KOPT-K1 (cell line): ENCODE data around the gene LILRB3.
"Not testable (repeated sequence)": the region's sequence is repeated elsewhere in the genome, so short reads cannot be mapped to it uniquely, and the experiment has no call there.

ENCODE experiments used
- H3K27ac ChIP-seq: fragments of 200-600 bp; sonication (generic); 2 replicates; pipeline ENCODE4 v1.5.1; 2016; ENCODE audit warnings: antibody characterized with exemption, mild to moderate bottlenecking, low read depth, low read length; ENCODE audit not compliant: poor library complexity, severe bottlenecking
- H3K36me3 ChIP-seq: fragments of 200-600 bp; sonication (generic); 2 replicates; pipeline ENCODE4 v1.5.1; 2017; ENCODE audit warnings: antibody characterized with exemption, mild to moderate bottlenecking, low read length, moderate library complexity; ENCODE audit not compliant: insufficient read depth
- H3K9me3 ChIP-seq: fragments of 200-600 bp; sonication (generic); 2 replicates; pipeline ENCODE4 v1.5.1; 2017; ENCODE audit warnings: antibody characterized with exemption, low read length, mild to moderate bottlenecking; ENCODE audit not compliant: insufficient read depth, poor library complexity, severe bottlenecking

Gene LILRB3

DNA sequence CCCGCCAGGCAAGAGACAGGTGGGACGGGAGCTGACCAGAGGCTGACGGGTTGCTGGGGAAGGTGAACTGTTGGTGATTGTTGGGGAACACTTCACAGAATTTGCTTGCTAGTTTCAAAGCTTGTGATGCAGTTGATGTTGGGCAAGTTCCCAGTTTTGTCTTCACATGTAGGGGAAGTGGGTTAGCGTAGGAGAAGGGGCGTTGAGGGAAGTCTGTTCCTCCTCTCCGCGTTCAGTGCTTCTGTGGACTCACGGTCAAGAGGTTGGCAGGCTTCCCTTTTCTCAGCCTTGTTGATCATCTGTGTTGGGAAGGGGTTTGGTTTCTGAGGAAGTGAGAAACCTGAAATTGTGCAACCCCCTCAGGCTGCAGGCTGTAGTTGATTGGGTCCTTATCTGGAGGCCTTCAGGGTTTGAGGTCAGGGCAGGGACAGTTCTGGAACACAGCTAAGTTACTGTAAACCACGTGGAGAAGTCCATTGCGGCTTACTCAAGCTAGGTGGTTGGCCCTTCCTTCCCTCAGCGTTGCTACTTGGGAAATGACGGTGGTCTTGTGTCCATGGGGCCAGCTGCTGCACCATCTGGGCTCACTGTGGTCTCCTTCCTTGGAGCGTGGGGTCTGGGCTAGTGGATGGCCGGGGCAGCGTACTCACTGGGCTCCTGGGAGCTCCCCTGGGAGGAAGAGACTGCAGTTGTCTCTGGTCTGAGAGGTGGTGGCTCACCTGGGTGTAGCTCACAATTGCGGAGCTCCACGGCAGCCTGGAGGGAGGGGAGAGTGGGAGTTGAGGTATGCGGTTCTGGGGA is 14.6 kb downstream of the LILRB3 start:
- Histone ChIP-seq H3K36me3 (peaks cover 61% of the 10 kb centered on the region), H3K9me3 (no peaks in the 10 kb centered on the region), H3K27ac (no peak overlapping the region)

DNA sequence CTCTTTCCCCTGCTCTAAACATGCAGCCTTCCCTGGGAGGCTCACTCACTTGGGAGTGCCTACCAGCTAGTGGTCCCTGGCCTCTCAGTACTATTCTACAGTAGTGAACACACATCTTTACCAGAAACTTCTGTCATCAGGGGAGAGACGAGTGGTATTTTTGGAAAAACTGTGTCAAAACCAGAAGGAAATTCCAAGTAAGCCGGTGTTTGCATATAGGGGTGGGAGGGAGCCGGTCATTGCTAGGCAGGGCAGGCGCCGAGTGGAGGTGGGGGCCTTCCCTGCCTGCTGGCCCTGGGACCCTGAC is 15.2 kb downstream of the LILRB3 start:
- H3K27ac ChIP-seq: no peak overlapping the region

DNA sequence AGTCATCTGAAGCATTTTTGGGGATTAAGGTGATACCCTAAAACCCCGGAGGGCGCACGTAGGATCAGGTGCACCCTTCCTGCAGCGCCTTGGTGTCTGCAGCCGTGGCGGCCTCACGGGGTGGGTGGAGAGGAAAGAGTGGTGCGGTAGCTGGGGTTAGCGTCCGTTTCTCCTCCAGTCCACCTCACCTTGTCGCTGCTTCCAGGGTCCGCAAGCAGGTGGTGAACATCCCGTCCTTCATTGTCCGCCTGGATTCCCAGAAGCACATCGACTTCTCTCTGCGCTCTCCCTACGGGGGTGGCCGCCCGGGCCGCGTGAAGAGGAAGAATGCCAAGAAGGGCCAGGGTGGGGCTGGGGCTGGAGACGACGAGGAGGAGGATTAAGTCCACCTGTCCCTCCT is 15.6 kb downstream of the LILRB3 start:
- not testable (repeated sequence) for H3K27ac ChIP-seq, H3K9me3 ChIP-seq
- H3K36me3 ChIP-seq: peaks cover 71% of the 10 kb centered on the region

More for the DNA sequence above, 15.2 kb downstream of the LILRB3 start:
- Histone ChIP-seq H3K36me3 (peaks cover 67% of the 10 kb centered on the region), H3K9me3 (no peaks in the 10 kb centered on the region)

DNA sequence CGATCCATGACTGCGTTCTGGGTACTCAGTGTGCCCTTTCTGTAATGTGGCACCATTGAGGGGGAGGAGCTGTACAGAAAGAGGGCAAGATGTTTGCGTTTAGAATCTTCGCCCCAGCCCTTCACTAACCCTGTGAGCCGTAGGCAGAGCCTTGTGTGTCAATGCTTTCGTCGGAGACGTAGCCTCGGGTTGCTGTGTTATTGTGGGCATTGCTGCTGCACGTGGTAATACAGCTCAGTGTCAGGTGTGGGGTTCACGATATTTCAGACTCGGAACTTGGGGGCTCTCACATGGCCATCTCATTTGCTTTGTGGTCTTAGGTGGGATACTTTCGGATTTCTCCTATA is 16.0 kb downstream of the LILRB3 start:
- H3K36me3 ChIP-seq: peaks cover 75% of the 10 kb centered on the region
- no peak overlapping the region for H3K27ac ChIP-seq
- no peaks in the 10 kb centered on the region for H3K9me3 ChIP-seq

DNA sequence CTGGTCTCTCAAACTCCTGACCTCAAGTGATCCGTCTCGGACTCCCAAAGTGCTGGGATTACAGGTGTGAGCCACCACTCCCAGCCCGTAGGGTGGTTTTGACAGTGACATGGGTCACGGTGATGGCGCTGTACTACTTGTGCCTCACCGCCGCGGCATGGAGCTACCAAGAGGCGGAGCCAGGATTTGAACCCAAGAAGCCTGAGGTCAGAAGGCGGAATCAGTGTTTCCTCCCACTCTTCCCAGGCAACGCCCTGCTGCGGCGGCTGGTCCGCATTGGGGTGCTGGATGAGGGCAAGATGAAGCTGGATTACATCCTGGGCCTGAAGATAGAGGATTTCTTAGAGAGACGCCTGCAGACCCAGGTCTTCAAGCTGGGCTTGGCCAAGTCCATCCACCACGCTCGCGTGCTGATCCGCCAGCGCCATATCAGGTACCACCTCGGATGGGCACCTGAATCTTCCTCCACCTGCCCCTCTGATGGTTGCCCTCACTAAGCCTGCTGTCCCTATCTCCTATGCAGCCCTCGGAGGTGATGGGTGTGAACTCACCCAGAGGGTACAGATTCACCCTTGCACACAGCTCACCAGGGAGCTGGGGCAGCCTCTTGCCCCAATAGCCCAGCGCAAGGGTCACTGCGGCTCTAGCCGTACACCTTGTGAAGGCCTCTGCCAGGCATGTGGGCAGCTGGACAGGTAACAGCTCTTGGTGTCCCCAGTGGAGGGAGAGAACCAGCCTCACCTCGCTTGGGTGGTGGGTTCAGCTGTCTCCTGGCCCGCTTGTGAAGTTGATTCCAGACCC is 16.6 kb downstream of the LILRB3 start:
- H3K36me3 ChIP-seq: peaks cover 81% of the 10 kb centered on the region
- no peak overlapping the region for H3K27ac ChIP-seq
- no peaks in the 10 kb centered on the region for H3K9me3 ChIP-seq

DNA sequence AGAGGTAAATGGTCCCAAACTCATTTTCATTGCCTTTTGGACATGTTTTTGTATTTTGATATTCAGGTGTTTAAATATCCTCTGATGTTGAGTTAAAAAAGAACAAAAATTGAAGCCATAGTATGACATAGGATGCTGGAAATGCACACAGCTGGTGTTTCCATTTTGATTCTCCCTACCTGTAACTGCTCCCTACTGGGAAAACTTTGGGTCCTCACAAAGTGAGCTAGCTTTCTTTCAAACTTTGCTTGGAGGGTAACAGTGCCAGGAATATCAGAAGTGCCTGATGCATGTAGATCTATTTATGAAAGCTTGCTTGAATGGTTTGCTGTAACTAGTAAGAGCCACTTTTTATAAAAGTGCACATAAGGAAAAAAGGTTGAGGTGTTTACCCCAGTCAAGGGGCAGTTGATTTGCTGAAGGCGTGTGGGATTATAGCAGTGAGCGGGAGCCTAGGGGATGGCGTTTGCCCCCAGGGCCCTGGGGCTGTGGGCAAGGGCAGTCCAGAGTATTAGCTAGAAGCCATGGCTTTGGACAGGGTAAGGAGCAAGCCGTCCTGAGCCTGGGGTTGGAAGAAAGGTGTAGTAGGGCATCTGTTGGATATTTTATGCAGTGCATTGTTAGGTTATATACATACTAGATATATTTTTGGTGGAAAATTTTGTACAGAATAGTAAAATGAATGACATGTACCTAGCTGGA is 17.9 kb downstream of the LILRB3 start:
- peaks cover 83% of the 10 kb centered on the region for H3K36me3 ChIP-seq
- H3K27ac ChIP-seq: no peak overlapping the region
- H3K9me3 ChIP-seq: no peaks in the 10 kb centered on the region

DNA sequence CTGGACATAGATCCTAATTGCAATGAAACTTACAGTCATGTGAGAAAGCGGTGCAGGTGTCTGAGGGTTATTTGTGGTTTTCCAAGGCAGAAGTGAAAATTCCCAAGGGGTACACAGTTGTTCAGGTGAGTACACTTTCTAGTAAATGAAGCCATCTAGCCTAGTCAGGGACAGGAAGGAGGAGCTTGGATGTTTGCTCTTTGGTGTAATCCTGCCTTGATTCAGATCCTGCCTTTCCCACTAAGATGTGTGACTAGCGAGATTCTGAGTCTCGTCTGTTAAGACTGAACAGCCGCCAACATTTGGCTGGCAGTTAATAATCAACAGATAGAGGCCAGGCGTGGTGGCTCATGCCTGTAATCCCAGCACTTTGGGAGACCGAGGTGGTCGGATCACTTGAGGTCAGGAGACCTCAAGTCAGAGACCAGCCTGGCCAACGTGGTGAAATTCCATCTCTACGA is 19.6 kb downstream of the LILRB3 start:
- Histone ChIP-seq H3K27ac (no peak overlapping the region), H3K9me3 (no peaks in the 10 kb centered on the region), H3K36me3 (peaks cover 72% of the 10 kb centered on the region)

DNA sequence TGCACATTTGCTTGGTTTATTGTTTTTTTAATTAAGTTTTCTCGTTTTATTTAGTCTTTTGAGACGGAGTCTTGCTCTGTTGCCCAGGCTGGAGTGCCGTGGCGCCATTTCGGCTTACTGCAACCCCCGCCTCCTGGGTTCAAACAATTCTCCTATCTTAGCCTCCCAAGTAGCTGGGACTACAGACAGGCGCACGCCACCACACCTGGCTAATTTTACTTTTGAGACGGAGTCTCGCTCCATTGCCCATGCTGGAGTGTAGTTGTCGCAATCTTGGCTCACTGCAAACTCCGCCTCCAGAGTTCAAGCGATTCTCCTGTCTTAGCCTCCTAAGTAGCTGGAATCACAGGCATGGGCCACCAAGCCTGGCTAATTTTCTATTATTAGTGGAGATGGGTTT is 20.8 kb downstream of the LILRB3 start:
- Histone ChIP-seq H3K36me3 (peaks cover 60% of the 10 kb centered on the region), H3K27ac (peak overlapping the region; percentile 80)

DNA sequence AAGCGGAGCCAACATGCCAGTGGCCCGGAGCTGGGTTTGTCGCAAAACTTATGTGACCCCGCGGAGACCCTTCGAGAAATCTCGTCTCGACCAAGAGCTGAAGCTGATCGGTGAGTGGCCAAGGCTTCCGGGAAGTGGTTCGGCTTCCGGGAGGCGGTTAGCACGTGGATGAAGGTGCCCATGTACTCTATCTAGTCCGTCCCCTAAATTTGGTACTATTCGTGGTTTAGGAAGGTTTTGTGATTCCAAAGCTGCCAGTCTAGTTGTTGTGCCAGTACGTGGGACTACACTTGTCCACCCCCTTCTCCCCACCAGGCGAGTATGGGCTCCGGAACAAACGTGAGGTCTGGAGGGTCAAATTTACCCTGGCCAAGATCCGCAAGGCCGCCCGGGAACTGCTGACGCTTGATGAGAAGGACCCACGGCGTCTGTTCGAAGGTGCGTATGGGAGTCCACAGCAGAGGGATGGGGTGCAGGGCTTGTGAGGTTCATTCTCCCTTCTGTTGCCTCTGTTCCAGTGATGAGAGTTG is 21.6 kb downstream of the LILRB3 start:
- Histone ChIP-seq H3K36me3 (peaks cover 52% of the 10 kb centered on the region), H3K27ac (peak overlapping the region; percentile 80), H3K9me3 (no peaks in the 10 kb centered on the region)

More for the DNA sequence above, 20.8 kb downstream of the LILRB3 start:
- H3K9me3 ChIP-seq: no peaks in the 10 kb centered on the region

DNA sequence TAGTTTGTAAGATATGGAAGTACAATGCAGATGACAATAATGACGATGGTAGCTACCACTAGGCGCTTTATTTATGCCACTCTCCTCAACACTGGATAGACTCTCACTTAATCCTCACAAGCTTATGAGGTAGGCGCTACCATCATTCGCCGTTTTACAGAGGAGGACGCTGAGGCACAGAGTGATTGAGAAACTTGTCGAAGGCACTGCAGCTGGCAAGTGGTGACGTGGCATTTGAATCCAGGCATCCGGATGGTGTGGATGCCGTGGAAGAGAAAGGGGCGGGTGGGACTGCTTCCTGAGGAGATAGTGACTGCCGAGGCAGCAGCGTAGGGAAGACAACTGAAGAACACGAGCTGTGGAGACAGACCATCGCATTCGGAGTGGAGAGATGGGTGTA is 23.4 kb downstream of the LILRB3 start:
- Histone ChIP-seq H3K36me3 (peaks cover 46% of the 10 kb centered on the region), H3K27ac (no peak overlapping the region), H3K9me3 (no peaks in the 10 kb centered on the region)

DNA sequence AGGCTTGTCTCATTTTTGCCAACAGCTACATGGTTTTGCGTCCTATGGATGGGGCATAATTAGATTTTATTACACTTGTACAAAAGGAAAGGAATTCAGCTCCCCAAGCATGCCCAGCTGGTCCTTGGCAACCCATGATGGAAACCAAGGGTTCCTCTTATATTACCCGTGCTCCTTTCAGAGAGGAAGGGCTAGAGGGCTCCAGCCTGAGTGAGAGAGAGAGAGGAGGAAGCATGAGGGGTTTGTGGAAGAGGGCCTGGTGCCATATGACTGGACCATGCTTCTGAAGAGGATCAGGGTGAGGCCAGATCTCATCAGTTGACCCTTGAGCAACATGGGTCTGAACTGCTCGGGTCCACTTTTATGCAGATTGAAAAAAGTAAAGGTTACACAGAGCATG is 25.7 kb downstream of the LILRB3 start:
- H3K9me3 ChIP-seq: no peaks in the 10 kb centered on the region
- H3K36me3 ChIP-seq: peaks cover 36% of the 10 kb centered on the region
- no peak overlapping the region for H3K27ac ChIP-seq

DNA sequence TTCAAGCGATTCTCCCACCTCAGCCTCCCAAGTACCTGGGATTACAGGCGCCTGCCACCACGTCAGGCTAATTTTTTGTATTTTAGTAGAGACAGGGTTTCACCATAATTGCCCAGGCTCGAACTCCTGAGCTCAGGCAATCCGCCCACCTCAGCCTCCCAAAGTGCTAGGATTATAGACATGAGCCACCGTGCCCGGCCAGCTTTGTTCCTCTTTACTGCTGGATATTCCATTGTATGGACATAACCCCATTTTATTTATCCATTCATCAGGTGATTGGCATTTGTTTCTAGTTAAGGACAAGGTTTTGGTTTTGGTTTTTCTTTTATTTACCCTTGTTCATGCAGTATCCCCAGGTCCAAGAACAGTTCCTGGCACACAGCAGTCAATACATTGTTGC is 26.3 kb downstream of the LILRB3 start:
- H3K36me3 ChIP-seq: peaks cover 31% of the 10 kb centered on the region
- no peak overlapping the region for H3K27ac ChIP-seq
- no peaks in the 10 kb centered on the region for H3K9me3 ChIP-seq

DNA sequence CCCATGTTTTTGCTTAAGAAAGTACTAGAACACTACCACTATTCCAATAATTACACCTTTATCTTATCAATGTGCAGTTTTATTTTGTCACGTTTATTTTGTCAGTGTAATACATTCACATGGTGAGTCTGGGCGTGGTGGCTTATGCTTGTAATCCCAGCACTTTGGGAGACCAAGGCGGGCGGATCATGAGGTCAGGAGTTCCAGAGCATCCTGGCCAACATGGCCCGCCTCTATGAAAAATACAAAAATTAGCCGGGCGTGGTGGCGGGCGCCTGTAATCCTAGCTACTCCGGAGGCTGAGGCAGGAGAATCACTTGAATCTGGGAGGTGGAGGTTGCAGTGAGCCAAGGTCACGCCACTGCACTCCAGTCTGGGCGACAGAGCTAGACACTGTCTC is 28.3 kb downstream of the LILRB3 start:
- not testable (repeated sequence) for H3K27ac ChIP-seq, H3K9me3 ChIP-seq
- H3K36me3 ChIP-seq: peaks cover 25% of the 10 kb centered on the region

DNA sequence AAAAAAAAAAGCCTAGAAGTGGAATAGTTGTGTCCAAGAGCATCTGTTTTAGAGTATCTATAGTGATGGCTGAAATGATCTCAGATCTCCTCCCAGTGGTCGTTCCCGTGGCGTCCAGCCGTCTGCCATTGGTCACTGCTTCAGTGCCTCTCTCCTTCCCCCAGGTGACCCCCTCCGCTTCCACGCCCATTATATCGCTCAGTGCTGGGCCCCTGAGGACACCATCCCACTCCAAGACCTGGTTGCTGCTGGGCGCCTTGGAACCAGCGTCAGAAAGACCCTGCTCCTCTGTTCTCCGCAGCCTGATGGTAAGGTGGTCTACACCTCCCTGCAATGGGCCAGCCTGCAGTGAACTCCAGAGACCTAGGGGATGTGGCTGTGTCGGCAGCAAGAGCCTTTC is 29.8 kb downstream of the LILRB3 start:
- Histone ChIP-seq H3K9me3 (no peaks in the 10 kb centered on the region), H3K27ac (no peak overlapping the region), H3K36me3 (peaks cover 25% of the 10 kb centered on the region)

DNA sequence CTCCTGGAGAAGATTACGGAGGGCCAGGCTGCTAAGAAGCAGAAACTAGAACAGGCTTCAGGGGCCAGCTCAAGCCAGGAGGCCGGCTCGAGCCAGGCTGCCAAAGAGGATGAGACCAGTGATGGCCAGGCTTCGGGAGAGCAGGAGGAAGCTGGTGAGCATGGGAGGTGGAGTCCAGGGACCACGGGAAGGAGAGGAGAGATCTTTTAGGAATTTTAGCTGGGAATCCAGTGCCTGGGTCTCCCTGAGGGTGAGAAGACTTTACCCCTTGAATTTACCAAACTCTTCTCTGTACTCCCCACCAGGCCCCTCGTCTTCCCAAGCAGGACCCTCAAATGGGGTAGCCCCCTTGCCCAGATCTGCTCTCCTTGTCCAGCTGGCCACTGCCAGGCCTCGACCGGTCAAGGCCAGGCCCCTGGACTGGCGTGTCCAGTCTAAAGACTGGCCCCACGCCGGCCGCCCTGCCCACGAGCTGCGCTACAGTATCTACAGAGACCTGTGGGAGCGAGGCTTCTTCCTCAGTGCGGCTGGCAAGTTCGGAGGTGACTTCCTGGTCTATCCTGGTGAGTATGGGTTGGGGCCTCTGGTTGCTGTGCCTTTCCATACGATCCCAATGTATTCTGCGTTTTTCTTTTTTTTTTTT is 30.9 kb downstream of the LILRB3 start:
- H3K36me3 ChIP-seq: peaks cover 28% of the 10 kb centered on the region
- H3K27ac ChIP-seq: peak overlapping the region; percentile 86
- H3K9me3 ChIP-seq: no peaks in the 10 kb centered on the region
